GM15510 (cell line): ENCODE data around the gene ENAH.

Source experiments
- POLR2A ChIP-seq: IDR thresholded peaks from 3 replicates; pipeline ENCODE4 v1.6.1; 2011; ENCODE audit warnings: borderline replicate concordance; ENCODE audit not compliant: insufficient read length; ENCODE audit errors: extremely low read depth

ENAH gene

DNA sequence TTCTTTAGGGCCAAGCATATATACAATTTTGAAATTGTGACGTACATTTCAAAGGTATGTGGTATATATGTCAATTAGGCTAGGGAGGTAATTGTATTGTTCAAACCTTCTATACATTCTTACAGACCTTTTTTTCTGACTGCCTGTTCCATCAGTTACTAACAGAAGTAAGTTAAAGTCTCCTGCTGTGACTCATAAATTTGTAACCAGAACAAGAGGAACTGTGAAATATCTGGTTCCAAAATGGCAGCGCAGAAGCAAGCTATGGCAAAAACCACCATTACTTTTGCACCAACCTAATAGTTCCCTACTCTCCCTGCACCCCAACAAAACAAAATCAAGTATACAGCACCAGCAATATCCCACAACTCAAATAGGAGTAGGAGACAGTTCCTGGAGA is 93.6 kb downstream of the ENAH start:
- TF ChIP-seq POLR2A: no peak

DNA sequence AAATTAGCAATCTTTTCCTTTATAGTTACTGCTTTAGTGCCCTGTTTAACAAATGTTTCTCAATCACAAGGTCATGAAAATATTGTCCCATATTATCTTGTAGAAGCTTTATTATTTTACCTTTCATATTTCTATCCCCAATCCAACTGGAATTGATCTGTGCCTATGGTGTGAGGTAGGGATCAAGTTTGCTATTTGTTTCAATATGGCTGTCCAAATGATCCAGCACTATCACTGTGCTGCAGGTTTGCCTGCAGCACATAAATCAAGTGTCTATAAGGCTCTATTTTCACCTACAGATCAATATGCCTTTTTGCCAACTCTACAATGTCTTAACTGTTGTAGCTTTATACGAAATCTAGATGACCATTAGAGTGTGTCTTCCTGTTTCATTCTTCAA is 96.2 kb downstream of the ENAH start:
- TF ChIP-seq POLR2A: no peak

DNA sequence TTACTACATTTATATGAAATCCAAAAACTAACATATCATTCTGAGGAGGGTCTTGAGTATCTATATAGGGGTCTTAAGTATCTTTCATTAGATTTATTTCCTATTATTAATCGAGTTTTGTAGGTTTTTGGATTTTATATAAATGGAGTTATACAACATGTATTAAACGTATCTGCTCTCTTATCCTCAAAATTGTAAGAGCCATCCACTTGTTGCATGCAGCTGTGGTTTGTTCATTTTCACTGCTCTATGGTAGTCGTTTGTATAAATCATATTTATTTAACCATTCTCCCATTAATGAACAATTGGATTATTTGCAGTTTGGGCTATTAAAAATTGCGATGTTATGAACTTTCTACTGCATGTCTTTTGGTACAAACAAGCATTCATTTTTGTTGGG is 97.1 kb downstream of the ENAH start:
- no peak for TF ChIP-seq POLR2A

DNA sequence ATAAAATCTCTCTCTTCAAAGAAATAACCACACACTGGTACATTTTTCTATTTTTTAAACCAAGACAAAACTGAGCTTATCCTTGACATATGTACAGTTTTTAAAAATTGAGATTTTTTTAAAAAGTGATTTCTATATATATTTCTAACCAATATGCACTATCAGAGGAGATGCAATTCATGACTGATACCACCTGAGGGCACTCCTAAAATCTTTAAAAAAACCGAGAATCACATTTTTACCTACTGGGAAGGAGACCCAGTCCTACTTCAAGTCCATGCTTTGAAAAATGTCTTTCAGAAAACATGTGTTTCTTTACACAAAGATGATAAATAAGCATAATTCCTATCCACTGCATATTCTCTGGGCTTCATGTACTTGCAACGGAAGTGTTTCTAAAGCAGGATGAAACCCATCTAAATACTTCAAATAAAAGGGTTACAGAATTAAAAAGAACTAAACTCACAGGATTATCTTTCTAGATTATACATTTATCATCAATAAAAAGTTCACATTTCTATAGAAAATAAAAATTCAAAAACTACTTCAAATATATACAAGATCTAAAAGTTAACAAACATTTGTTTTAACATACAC is 98.6 kb downstream of the ENAH start:
- no peak for TF ChIP-seq POLR2A

DNA sequence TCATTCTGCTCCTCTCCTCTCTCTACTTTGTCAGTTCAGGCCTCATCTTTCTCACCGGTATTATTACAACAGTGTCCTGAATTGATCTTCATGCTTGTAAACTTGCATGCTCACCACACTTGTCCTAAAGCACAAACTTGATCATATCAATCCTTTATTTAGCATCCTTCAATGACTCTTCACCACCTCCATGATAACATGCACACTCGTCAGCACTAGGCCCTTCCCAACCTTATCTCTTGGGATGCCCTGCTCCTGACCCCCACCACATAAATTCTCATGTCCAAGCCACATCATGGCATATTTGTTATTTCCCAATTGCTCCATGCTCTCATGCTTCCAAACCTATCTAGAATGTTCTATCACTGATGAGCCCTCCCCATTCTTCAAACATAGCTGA is 103.1 kb downstream of the ENAH start:
- no peak for TF ChIP-seq POLR2A

DNA sequence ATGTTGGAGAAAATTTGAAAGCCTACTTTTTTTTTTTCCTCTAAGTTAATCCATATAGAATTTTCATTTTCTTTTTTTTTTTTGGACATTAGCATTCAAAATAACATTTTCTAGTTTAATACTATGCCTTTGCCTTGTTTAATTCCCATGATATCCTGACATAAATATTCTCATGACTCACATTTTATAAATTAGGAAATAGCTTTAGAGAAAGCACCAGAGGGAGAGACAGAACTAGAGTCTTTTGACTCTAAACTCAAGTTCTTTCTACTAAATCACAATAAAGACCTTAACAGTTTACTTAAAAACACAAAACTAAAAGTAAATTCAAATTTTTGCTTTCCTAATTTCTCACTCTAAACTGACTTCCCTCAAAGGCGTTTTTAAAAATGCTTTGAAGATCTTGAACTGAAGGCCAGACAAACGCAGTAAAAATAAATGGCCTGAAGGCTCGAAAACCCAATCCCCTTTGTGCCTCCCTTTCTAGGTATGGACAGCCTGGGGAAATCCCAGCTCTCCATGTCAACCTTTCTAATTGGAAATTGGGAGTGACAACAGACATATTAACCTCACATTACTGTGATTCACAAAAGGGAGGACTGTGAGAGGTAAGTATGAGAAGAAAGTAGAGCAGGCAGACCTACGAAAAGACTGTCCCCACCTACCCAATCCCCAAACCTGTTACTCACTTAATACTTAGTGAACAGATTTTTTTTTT is 104.6 kb downstream of the ENAH start:
- TF ChIP-seq POLR2A: no peak

DNA sequence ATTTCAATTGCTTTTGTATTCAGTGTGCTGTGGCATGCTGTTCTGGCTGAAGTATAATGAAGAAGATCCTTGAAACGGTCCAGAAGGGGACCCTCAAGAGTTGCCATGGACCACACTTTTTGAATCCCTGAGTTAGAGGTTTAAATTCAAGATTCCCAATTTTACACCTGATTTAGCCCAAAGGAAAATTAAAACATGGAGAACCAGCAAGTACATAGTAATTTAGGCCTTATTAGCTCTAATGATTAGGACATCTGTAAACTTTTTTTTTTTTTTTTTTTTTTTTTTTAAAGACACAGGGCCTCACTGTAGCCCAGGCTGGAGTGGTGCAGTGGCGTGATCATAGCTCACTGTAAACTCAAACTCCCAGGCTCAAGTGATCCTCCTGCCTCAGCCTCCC is 107.3 kb downstream of the ENAH start:
- no peak for TF ChIP-seq POLR2A

DNA sequence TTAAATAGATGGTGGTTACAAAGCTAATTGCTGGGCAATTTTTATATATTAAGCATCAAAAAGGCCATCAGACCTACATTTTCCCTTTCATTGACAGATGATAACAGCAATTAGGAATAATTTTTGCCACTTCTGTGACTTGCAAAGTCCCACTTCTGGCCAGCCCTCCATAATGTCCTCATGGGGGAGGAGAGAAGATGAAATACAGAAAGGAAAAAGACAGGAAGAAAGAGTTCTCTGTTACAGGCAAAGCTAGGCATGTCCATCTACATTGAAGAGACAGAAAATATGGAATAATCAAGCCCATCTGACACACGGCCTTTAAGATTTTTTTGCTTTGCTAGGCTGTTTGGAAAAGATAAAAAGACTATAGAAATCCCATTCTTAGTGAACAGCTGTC is 108.0 kb downstream of the ENAH start:
- TF ChIP-seq POLR2A: no peak

DNA sequence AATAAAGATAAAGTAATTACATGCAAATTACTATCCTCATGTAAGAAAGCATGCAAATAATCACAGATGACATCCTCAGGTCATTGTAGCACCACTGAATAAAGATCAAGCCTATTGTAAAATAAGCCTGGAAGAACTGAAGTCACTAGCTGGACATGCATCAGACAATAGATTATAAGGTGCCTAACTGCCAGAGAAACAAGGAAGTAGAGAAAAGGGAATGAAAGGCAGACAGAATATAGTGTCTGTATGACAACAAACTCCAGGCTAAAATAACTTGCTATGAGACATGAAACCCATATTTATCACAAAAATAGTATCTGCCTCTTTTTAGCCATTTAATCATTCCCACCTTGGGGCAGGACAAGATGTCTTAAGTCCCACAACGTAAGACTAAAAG is 108.7 kb downstream of the ENAH start:
- no peak for TF ChIP-seq POLR2A

DNA sequence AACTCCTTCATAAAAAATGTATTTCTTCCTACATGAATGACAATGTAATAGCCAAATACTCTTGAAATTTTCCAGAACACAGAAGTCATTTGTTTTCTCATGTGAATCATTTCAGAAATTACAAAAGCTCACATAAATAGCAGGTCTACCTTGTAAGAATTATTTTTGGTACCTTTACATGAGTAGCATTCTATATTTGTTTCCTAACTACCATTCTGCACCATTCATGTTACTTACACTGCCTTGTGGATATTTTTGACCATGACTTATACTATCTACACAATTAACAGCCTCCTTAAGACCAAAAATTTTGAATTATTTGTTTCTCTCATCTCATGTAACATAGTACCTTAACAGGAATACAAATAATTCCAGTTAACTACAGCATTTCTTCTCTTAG is 109.6 kb downstream of the ENAH start:
- no peak for TF ChIP-seq POLR2A

DNA sequence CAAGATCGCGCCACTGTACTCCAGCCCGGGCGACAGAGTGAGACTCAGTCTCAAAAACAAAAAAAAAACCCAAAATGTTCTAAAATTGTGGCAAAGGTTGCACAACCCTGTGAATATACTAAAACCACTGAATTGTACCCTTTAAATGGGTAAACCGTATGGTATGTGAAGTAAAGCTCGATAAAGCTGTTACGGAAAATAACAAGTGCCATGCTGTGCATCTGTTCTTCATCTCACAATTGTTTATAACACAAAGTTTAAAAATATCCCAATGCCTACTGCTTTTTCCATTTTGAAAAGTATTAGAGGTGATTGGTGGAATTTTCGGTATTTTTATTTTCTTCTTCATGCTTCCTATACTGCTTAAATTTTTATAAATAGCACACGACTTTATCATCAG is 111.5 kb downstream of the ENAH start:
- no peak for TF ChIP-seq POLR2A

DNA sequence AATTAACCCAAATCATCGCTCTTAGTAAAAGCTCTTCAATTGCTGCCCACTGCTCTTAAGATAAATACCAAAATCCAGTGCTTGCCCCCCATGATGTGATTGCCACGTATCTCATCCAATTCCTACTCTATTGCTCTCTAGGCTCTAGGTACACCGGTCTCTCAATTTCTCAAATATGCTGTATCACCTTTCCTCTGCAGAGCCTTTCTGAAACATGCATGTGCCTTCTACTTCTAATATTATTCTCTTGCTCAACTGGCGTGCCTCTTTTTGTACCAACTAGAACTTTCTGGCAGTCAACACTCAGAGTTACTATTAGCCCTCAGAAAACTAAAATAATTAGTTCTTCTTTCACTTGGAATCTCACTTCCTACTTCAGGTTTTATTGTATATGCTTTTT is 113.3 kb downstream of the ENAH start:
- no peak for TF ChIP-seq POLR2A

DNA sequence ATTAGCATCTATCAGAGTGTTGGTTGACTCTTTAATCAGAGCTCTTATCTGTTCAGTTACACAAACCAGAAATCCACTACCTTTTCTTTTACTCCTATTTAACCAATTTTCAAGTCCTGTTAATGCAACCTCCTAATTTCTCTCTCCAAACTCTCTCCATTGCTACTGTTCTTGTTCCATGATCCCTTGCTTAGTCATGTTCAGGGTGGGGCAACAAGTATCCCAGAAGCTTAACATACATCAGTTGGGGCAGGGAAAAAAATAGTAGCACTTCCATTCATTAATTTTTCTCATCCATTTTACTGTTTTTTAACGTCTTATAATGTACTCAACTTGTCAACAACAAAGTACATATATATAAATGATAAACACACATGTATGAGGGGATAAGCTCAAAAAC is 113.9 kb downstream of the ENAH start:
- no peak for TF ChIP-seq POLR2A

DNA sequence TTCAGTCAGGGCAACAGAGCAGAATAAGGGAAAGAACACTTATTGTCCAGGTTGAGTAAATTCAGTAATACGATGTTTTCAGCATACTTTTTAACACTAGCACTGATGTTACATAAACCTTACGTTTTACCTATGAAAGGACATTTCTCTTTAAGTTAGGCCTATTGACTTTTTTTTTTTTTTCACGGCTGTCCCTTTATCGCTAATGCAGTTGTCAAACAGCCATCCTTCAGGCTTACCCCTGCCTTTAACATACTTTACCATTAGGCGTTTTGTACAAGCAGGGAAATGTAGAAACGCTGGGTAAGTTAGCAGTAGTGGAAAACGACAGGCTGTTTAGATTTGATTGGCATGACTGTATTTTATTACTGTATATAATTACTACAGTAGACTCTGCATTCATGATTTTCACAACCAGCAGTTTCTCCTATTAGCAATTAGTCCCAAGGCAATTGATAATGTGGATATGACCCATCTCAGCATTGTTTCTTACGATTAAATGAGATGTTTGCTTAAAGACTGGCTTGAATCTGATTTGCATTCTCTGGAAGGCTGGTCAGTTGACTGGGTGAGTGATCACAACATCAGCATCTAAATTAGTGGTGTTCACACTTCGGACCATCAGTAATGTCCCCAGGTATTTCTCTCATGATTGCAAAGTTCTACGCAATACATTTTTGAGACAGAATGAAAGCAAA is 115.2 kb downstream of the ENAH start:
- TF ChIP-seq POLR2A: no peak

DNA sequence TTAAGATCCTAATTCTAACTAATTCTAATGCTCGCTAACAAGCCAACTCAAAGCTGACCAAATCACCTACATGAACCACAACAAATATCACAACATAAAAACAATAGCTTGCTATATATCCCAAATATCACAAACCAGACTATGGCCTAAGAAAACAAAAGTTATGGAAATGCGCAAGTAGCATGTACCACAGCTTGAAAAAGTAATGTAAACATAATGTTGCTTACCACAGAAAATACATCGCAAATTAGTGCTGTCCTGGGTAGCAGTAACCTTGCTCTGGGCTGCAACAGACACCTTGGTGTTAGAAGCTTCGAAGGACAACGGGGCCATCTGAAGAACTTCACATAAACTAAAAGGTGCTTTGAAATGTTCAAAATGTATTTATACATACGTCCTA is 117.6 kb downstream of the ENAH start:
- no peak for TF ChIP-seq POLR2A

DNA sequence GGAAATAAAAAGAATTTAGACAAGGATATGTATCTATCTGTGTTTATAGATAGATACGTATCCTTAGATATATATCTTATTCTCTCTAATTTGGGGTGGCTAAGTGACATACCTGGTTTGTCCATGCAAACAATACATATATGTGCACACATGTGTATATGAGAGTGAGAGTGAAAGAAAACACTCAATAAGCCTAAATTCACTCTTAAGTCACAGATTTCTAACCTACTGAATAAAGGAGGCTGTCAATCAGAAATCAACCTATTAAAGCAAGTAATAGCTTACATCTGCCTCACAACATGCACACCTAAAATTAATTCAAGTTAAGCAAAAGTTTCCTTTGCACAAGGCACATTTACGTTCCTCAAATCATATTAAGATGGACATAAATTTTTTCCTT is 118.2 kb downstream of the ENAH start:
- TF ChIP-seq POLR2A: no peak

DNA sequence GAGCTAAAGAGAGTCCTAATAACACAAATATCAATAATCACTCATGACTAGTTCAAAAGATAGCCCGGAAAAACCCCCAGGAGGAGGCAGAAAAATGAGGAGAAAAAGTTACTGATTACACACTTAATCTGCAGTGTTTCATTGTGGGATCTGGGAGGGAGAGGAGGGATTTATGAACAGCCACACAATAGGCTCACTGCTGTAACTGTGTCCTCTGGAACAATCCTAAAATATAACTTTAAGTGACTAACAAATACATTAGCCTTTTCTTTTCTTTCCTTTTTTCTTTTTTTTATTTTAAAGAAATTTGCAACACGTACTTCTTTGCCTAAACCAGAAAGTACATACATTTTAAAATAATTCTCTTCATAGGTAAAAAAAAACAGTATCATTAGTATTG is 118.8 kb downstream of the ENAH start:
- TF ChIP-seq POLR2A: no peak

DNA sequence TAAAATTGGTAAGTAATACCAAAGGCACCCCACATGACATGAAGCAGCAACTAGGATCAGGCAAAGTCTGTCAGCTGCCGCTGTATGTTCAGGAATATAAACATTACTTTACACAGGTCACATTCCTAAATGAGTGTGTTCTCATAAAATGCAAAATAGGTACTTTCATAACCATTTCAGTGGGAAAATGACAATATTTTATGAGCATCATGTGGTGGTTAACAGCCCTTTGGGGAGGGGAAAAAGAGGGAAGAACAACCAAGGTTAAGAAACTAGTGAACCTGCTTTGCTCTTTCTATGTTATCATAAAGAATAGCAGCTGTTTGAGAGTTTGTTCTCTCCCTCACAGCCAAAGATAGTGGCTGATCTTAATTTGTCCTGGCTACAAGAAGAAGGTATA is 119.7 kb downstream of the ENAH start:
- no peak for TF ChIP-seq POLR2A
